Liver (tissue), 9 donors: ENCODE results near the gene PAX8. TPM values are rescaled to one million over a fixed set of nuclear protein-coding genes. Genes with fewer than 3 reads are reported as not detected.

Experiments
- DNase-seq: peaks from one replicate; pipeline ENCODE4 v3.0.0-alpha.2; 2017; ENCODE audit warnings: low spot score
- H3K27ac ChIP-seq, 2 donors: one replicate each; pipeline ENCODE4 v1.7.0; 2013; ENCODE audit warnings: inconsistent platforms in 2 of 2, low read length in 2 of 2, control low read depth in 1 of 2, low read depth in 1 of 2, mild to moderate bottlenecking in 1 of 2
- H3K27me3 ChIP-seq, 4 donors: one replicate each; pipeline versions ENCODE4 v1.6.1 to v1.7.0; 2013; ENCODE audit warnings: low read length in 3 of 4, inconsistent platforms in 1 of 4, mild to moderate bottlenecking in 1 of 4, moderate library complexity in 1 of 4; ENCODE audit not compliant: control insufficient read depth in 4 of 4, insufficient read depth in 4 of 4
- H3K36me3 ChIP-seq, 4 donors: one replicate each; pipeline versions ENCODE4 v1.6.1 to v1.7.0; 2013; ENCODE audit warnings: low read length in 3 of 4, mild to moderate bottlenecking in 3 of 4, low read depth in 1 of 4, moderate library complexity in 1 of 4; ENCODE audit not compliant: control insufficient read depth in 4 of 4, insufficient read depth in 3 of 4
- H3K4me1 ChIP-seq, 4 donors: one replicate each; pipeline versions ENCODE4 v1.6.1 to v1.7.0; 2013; ENCODE audit warnings: low read length in 3 of 4, mild to moderate bottlenecking in 3 of 4, moderate library complexity in 1 of 4; ENCODE audit not compliant: control insufficient read depth in 4 of 4, insufficient read depth in 4 of 4
- H3K4me3 ChIP-seq, 3 donors: one replicate each; pipeline versions ENCODE4 v1.6.1 to v1.7.0; 2013; ENCODE audit warnings: low read length in 3 of 3, control low read depth in 1 of 3, low read depth in 1 of 3, mild to moderate bottlenecking in 1 of 3
- H3K9ac ChIP-seq, 2 donors: one replicate each; pipeline ENCODE4 v1.7.0; 2013; ENCODE audit warnings: low read length in 2 of 2, mild to moderate bottlenecking in 2 of 2, moderate library complexity in 2 of 2, control low read depth in 1 of 2, low read depth in 1 of 2
- H3K9me3 ChIP-seq, 4 donors: one replicate each; pipeline versions ENCODE4 v1.6.1 to v1.7.0; 2013; ENCODE audit warnings: low read length in 3 of 4; ENCODE audit not compliant: control insufficient read depth in 4 of 4
- EGR1 ChIP-seq, 2 donors: IDR thresholded peaks; 2 replicates each; pipeline ENCODE4 v1.6.1; 2016 to 2018; ENCODE audit warnings: antibody characterized with exemption in 2 of 2, low read depth in 2 of 2
- FOXA1 ChIP-seq: IDR thresholded peaks from 2 replicates; pipeline ENCODE4 v1.6.1; 2016; ENCODE audit warnings: antibody characterized with exemption
- FOXA2 ChIP-seq: IDR thresholded peaks from 2 replicates; pipeline ENCODE4 v1.6.1; 2016; ENCODE audit warnings: antibody characterized with exemption
- GABPA ChIP-seq, 2 donors: IDR thresholded peaks in 1 of 2; conservative IDR thresholded peaks in 1 of 2; 2 replicates each; pipeline ENCODE4 v1.6.1; 2016; ENCODE audit warnings: antibody characterized with exemption in 2 of 2, mild to moderate bottlenecking in 1 of 2, moderate library complexity in 1 of 2
- HNF4A ChIP-seq, 2 donors: conservative IDR thresholded peaks; 2 replicates each; pipeline ENCODE4 v1.6.1; 2016; ENCODE audit warnings: antibody characterized with exemption in 2 of 2, mild to moderate bottlenecking in 2 of 2
- HNF4G ChIP-seq: IDR thresholded peaks from 2 replicates; pipeline ENCODE4 v1.6.1; 2016; ENCODE audit warnings: antibody characterized with exemption
- JUND ChIP-seq, 2 donors: IDR thresholded peaks; 2 replicates each; pipeline ENCODE4 v1.6.1; 2016; ENCODE audit warnings: antibody characterized with exemption in 2 of 2
- NR2F2 ChIP-seq: IDR thresholded peaks from 2 replicates; pipeline ENCODE4 v1.6.1; 2016; ENCODE audit warnings: antibody characterized with exemption
- RAD21 ChIP-seq, 2 donors: IDR thresholded peaks; 2 replicates each; pipeline ENCODE4 v1.6.1; 2016; ENCODE audit warnings: antibody characterized with exemption in 2 of 2, mild to moderate bottlenecking in 2 of 2
- RXRA ChIP-seq, 2 donors: IDR thresholded peaks; 2 replicates each; pipeline ENCODE4 v1.6.1; 2017 to 2018; ENCODE audit warnings: antibody characterized with exemption in 2 of 2, mild to moderate bottlenecking in 1 of 2
- SP1 ChIP-seq: IDR thresholded peaks from 2 replicates; pipeline ENCODE4 v1.6.1; 2018; ENCODE audit warnings: antibody characterized with exemption, mild to moderate bottlenecking
- TAF1 ChIP-seq: conservative IDR thresholded peaks from 2 replicates; pipeline ENCODE4 v1.6.1; 2016; ENCODE audit warnings: antibody characterized with exemption, mild to moderate bottlenecking
- YY1 ChIP-seq: IDR thresholded peaks from 2 replicates; pipeline ENCODE4 v1.6.1; 2016; ENCODE audit warnings: antibody characterized with exemption, mild to moderate bottlenecking
- WGBS: extraction: QIAGEN DNeasy Blood & Tissue Kit; methylation state at CpG from one replicate; pipeline ENCODE4 v1.1.7; 2013; 5-methylcytosine and 5-hydroxymethylcytosine counted together
- polyA plus RNA-seq, 2 donors: library from polyadenylated mRNA; stranded (reverse) in 1 of 2; unstranded in 1 of 2; fragments of 200-250 nt in 1 of 2; fragments of >200 nt in 1 of 2; fragmentation: Nextera tagmentation in 1 of 2; extraction: Ambion mirVana in 1 of 2; gene quantifications; one replicate each; pipeline versions ENCODE4 v1.2.1 to v1.2.3, GENCODE V29; 2013 to 2015
- total RNA-seq, 2 donors: library from RNA; depleted of rRNA; stranded (reverse); fragments of >200 nt; gene quantifications; one replicate each; pipeline ENCODE4 v1.2.3, GENCODE V29; 2014
- TF ChIP-seq, protein P1 (sequence below): IDR thresholded peaks from 2 replicates; pipeline ENCODE4 v1.6.1; 2016; ENCODE audit warnings: antibody characterized with exemption
- TF ChIP-seq, protein P2 (sequence below): fragments of 150-350 bp; IDR thresholded peaks from 2 replicates; pipeline ENCODE4 v1.5.1; 2017; ENCODE audit warnings: improper control_type of control experiment, low read depth, low read length; ENCODE audit not compliant: missing input control
- TF ChIP-seq, protein P3 (sequence below): IDR thresholded peaks from 2 replicates; pipeline ENCODE4 v1.6.1; 2016; ENCODE audit warnings: antibody characterized with exemption
- TF ChIP-seq, protein P4 (sequence below): IDR thresholded peaks from 2 replicates; pipeline ENCODE4 v1.6.1; 2016; ENCODE audit warnings: antibody characterized with exemption, mild to moderate bottlenecking
- TF ChIP-seq, protein P5 (sequence below): IDR thresholded peaks from 2 replicates; pipeline ENCODE4 v1.6.1; 2016; ENCODE audit warnings: antibody characterized with exemption
- donor health status: healthy.
- donor health status: healthy.
- donor health status: healthy.
- donor health status: healthy.
- donor health status: healthy.

PAX8 gene
- total and polyA plus RNA-seq, 4 donors: 0.09 to 0.85 (median 0.33) TPM

DNA sequence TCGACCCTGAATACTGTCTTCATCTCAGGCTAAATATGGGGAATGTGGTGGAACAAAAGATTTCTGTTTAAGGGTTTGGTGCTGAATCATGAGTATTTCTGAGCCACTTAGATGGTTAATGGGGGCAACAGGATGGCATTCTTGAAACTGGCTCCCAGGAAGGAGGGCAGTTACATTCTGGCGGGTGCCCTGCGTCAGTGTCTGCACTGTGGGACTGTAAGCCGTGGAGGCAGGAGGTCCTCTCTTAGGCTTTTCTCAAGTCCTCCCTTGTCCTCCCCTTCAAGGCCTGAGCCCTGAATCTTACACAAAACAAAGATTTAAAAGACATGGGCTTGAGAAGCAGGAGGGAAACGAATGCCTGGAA lies 59.2 kb downstream of the PAX8 start:
- H3K27ac ChIP-seq: peak overlapping the region; percentile 83 to 88

DNA sequence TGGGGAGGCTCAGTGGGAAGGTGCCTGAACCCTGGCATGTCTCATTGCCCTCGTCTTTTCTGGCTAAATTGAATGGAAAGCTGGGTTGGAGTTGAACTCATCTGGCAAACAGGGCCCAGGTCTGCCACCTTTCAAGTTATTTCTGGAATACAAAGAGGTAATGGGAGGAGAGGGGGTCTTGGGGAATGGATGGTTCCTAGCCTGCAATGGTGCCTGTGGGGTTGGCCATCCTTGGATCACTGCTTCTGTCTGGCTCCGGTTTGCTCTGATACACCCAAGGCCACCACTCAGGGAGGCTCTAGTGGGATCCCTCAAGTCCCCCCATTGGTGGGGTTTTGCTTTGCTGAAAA lies 59.7 kb downstream of the PAX8 start:
- Histone ChIP-seq H3K9ac (no peak overlapping the region), H3K4me3 (no peak overlapping the region), H3K36me3 (no peaks in the 10 kb centered on the region), H3K9me3 (no peaks in the 10 kb centered on the region), H3K4me1 (peaks cover 17 to 29% (median 25%) of the 10 kb centered on the region in 4 donors), H3K27ac (peak overlapping the region; percentile 83 to 88), H3K27me3 (no peaks in the 10 kb centered on the region)
- no peak for TF ChIP-seq RXRA (IDR thresholded peaks at IDR 0.05)
- TF ChIP-seq YY1: no peak
- no peak for TF ChIP-seq HNF4G
- 83% methylated on average over 2 of the region's 2 CpGs for WGBS
- DNase-seq: no peak

More for the DNA sequence above, 59.2 kb downstream of the PAX8 start:
- Histone ChIP-seq H3K4me1 (peaks cover 17 to 29% (median 25%) of the 10 kb centered on the region in 4 donors), H3K9me3 (no peaks in the 10 kb centered on the region), H3K27me3 (no peaks in the 10 kb centered on the region), H3K9ac (no peak overlapping the region), H3K4me3 (no peak overlapping the region), H3K36me3 (no peaks in the 10 kb centered on the region)
- no peak for TF ChIP-seq NR2F2
- no peak for TF ChIP-seq TAF1
- no peak for TF ChIP-seq FOXA1
- TF ChIP-seq, protein P1, sequence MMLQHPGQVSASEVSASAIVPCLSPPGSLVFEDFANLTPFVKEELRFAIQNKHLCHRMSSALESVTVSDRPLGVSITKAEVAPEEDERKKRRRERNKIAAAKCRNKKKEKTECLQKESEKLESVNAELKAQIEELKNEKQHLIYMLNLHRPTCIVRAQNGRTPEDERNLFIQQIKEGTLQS: no peak
- TF ChIP-seq, protein P2, sequence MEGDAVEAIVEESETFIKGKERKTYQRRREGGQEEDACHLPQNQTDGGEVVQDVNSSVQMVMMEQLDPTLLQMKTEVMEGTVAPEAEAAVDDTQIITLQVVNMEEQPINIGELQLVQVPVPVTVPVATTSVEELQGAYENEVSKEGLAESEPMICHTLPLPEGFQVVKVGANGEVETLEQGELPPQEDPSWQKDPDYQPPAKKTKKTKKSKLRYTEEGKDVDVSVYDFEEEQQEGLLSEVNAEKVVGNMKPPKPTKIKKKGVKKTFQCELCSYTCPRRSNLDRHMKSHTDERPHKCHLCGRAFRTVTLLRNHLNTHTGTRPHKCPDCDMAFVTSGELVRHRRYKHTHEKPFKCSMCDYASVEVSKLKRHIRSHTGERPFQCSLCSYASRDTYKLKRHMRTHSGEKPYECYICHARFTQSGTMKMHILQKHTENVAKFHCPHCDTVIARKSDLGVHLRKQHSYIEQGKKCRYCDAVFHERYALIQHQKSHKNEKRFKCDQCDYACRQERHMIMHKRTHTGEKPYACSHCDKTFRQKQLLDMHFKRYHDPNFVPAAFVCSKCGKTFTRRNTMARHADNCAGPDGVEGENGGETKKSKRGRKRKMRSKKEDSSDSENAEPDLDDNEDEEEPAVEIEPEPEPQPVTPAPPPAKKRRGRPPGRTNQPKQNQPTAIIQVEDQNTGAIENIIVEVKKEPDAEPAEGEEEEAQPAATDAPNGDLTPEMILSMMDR: no peak
- TF ChIP-seq SP1: no peak
- no peak for TF ChIP-seq GABPA (IDR thresholded peaks at IDR 0.05 in 1 of 2, conservative IDR thresholded peaks at IDR 0.05 in 1 of 2)
- TF ChIP-seq, protein P3, sequence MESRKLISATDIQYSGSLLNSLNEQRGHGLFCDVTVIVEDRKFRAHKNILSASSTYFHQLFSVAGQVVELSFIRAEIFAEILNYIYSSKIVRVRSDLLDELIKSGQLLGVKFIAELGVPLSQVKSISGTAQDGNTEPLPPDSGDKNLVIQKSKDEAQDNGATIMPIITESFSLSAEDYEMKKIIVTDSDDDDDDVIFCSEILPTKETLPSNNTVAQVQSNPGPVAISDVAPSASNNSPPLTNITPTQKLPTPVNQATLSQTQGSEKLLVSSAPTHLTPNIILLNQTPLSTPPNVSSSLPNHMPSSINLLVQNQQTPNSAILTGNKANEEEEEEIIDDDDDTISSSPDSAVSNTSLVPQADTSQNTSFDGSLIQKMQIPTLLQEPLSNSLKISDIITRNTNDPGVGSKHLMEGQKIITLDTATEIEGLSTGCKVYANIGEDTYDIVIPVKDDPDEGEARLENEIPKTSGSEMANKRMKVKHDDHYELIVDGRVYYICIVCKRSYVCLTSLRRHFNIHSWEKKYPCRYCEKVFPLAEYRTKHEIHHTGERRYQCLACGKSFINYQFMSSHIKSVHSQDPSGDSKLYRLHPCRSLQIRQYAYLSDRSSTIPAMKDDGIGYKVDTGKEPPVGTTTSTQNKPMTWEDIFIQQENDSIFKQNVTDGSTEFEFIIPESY: no peak
- no peak for TF ChIP-seq FOXA2
- no peak for TF ChIP-seq YY1
- TF ChIP-seq RAD21 (IDR thresholded peaks at IDR 0.05): no peak
- TF ChIP-seq HNF4G: no peak
- no peak for TF ChIP-seq HNF4A (conservative IDR thresholded peaks at IDR 0.05)
- TF ChIP-seq JUND (IDR thresholded peaks at IDR 0.05): no peak
- TF ChIP-seq, protein P4, sequence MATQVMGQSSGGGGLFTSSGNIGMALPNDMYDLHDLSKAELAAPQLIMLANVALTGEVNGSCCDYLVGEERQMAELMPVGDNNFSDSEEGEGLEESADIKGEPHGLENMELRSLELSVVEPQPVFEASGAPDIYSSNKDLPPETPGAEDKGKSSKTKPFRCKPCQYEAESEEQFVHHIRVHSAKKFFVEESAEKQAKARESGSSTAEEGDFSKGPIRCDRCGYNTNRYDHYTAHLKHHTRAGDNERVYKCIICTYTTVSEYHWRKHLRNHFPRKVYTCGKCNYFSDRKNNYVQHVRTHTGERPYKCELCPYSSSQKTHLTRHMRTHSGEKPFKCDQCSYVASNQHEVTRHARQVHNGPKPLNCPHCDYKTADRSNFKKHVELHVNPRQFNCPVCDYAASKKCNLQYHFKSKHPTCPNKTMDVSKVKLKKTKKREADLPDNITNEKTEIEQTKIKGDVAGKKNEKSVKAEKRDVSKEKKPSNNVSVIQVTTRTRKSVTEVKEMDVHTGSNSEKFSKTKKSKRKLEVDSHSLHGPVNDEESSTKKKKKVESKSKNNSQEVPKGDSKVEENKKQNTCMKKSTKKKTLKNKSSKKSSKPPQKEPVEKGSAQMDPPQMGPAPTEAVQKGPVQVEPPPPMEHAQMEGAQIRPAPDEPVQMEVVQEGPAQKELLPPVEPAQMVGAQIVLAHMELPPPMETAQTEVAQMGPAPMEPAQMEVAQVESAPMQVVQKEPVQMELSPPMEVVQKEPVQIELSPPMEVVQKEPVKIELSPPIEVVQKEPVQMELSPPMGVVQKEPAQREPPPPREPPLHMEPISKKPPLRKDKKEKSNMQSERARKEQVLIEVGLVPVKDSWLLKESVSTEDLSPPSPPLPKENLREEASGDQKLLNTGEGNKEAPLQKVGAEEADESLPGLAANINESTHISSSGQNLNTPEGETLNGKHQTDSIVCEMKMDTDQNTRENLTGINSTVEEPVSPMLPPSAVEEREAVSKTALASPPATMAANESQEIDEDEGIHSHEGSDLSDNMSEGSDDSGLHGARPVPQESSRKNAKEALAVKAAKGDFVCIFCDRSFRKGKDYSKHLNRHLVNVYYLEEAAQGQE: no peak
- TF ChIP-seq, protein P5, sequence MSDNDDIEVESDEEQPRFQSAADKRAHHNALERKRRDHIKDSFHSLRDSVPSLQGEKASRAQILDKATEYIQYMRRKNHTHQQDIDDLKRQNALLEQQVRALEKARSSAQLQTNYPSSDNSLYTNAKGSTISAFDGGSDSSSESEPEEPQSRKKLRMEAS: no peak
- TF ChIP-seq RXRA (IDR thresholded peaks at IDR 0.05): no peak
- no peak for TF ChIP-seq EGR1 (IDR thresholded peaks at IDR 0.05; ENCODE audit: low read depth in 2 of 2)
- DNase-seq: no peak
- WGBS: 81% methylated on average over 5 of the region's 5 CpGs
